H9 (cell line): ENCODE results near the gene KIF26A. TPM values are rescaled to one million over a fixed set of nuclear protein-coding genes. Genes with fewer than 3 reads are reported as not detected.

ENCODE experiments used
- DNase-seq: peaks from one replicate; pipeline ENCODE4 v3.0.0-alpha.2; 2017
- H2AFZ ChIP-seq: one replicate; pipeline ENCODE4 v1.6.1; 2013; ENCODE audit warnings: mild to moderate bottlenecking, low read length, control low read depth, moderate library complexity
- H2AK5ac ChIP-seq: 2 replicates; pipeline ENCODE4 v1.6.1; 2013; ENCODE audit warnings: low read length, control low read depth, mixed read lengths; ENCODE audit not compliant: insufficient read length
- H2BK120ac ChIP-seq: one replicate; pipeline ENCODE4 v1.6.1; 2013; ENCODE audit warnings: low read depth, mild to moderate bottlenecking, low read length, control low read depth, inconsistent platforms; ENCODE audit not compliant: poor library complexity, severe bottlenecking
- H2BK12ac ChIP-seq: 2 replicates; pipeline ENCODE4 v1.6.1; 2013; ENCODE audit warnings: low read length, control low read depth, mixed read lengths, low read depth; ENCODE audit not compliant: insufficient read length
- H2BK15ac ChIP-seq: 2 replicates; pipeline ENCODE4 v1.6.1; 2013; ENCODE audit warnings: low read depth, low read length, control low read depth
- H2BK20ac ChIP-seq: one replicate; pipeline ENCODE4 v1.6.1; 2013; ENCODE audit warnings: low read depth, mild to moderate bottlenecking, low read length, control low read depth, inconsistent platforms; ENCODE audit not compliant: poor library complexity, severe bottlenecking
- H2BK5ac ChIP-seq: 2 replicates; pipeline ENCODE4 v1.6.1; 2013; ENCODE audit warnings: low read length, control low read depth, mixed read lengths; ENCODE audit not compliant: insufficient read length
- H3K14ac ChIP-seq: 2 replicates; pipeline ENCODE4 v1.6.1; 2013; ENCODE audit warnings: low read length, control low read depth; ENCODE audit not compliant: insufficient read depth
- H3K18ac ChIP-seq: 2 replicates; pipeline ENCODE4 v1.6.1; 2013; ENCODE audit warnings: low read depth, mild to moderate bottlenecking, mixed read lengths, low read length, control low read depth; ENCODE audit not compliant: insufficient read length
- H3K23ac ChIP-seq: 2 replicates; pipeline ENCODE4 v1.6.1; 2013; ENCODE audit warnings: low read length, control low read depth, mixed read lengths, low read depth; ENCODE audit not compliant: insufficient read length
- H3K23me2 ChIP-seq: 2 replicates; pipeline ENCODE4 v1.6.1; 2013; ENCODE audit warnings: low read depth, mild to moderate bottlenecking, mixed read lengths, low read length, control low read depth; ENCODE audit not compliant: insufficient read length, poor library complexity, severe bottlenecking
- H3K27ac ChIP-seq: 2 replicates; pipeline ENCODE4 v1.5.1; 2013; ENCODE audit warnings: low read length, control low read depth, mixed read lengths, low read depth; ENCODE audit not compliant: insufficient read length
- H3K27me3 ChIP-seq: 2 replicates; pipeline ENCODE4 v1.6.1; 2013; ENCODE audit warnings: low read length, control low read depth, inconsistent platforms; ENCODE audit not compliant: insufficient read depth
- H3K4ac ChIP-seq: 2 replicates; pipeline ENCODE4 v1.6.1; 2013; ENCODE audit warnings: low read depth, mild to moderate bottlenecking, control low read depth, inconsistent platforms, low read length, moderate library complexity
- H3K4me1 ChIP-seq: 2 replicates; pipeline ENCODE4 v1.6.1; 2013; ENCODE audit warnings: low read length, control low read depth, inconsistent platforms; ENCODE audit not compliant: insufficient read depth
- H3K4me2 ChIP-seq: 2 replicates; pipeline ENCODE4 v1.6.1; 2013; ENCODE audit warnings: low read length, control low read depth, mixed read lengths; ENCODE audit not compliant: insufficient read length, insufficient read depth
- H3K56ac ChIP-seq: 2 replicates; pipeline ENCODE4 v1.6.1; 2013; ENCODE audit warnings: low read depth, mild to moderate bottlenecking, mixed read lengths, low read length, control low read depth; ENCODE audit not compliant: insufficient read length
- H3K79me1 ChIP-seq: 2 replicates; pipeline ENCODE4 v1.6.1; 2013; ENCODE audit warnings: low read depth, mild to moderate bottlenecking, moderate library complexity, low read length, control low read depth, inconsistent platforms; ENCODE audit not compliant: insufficient read depth, poor library complexity, severe bottlenecking
- H3K79me2 ChIP-seq: 2 replicates; pipeline ENCODE4 v1.6.1; 2013; ENCODE audit warnings: low read length, control low read depth, inconsistent platforms; ENCODE audit not compliant: insufficient read depth
- H3K9ac ChIP-seq: 2 replicates; pipeline ENCODE4 v1.6.1; 2013; ENCODE audit warnings: low read length, control low read depth, mixed read lengths; ENCODE audit not compliant: insufficient read length; ENCODE audit errors: extremely low read depth
- H3K9me3 ChIP-seq: one replicate; pipeline ENCODE4 v1.6.1; 2013; ENCODE audit warnings: low read depth, low read length, inconsistent platforms; ENCODE audit not compliant: control insufficient read depth
- H3T11ph ChIP-seq: one replicate; pipeline ENCODE4 v1.6.1; 2013; ENCODE audit warnings: mild to moderate bottlenecking, low read length, control low read depth, inconsistent platforms
- H4K20me1 ChIP-seq: one replicate; pipeline ENCODE4 v1.6.1; 2013; ENCODE audit not compliant: control insufficient read depth, insufficient read length, insufficient read depth
- H4K5ac ChIP-seq: 2 replicates; pipeline ENCODE4 v1.6.1; 2013; ENCODE audit warnings: low read depth, mild to moderate bottlenecking, mixed read lengths, low read length, control low read depth; ENCODE audit not compliant: insufficient read length
- H4K8ac ChIP-seq: replicated peaks from 2 replicates; pipeline ENCODE4 v1.6.1; 2013; ENCODE audit warnings: low read length, control low read depth, mixed read lengths, low read depth; ENCODE audit not compliant: insufficient read length
- H4K91ac ChIP-seq: 2 replicates; pipeline ENCODE4 v1.6.1; 2013; ENCODE audit warnings: low read depth, mild to moderate bottlenecking, moderate library complexity, mixed read lengths, low read length, control low read depth; ENCODE audit not compliant: insufficient read length
- H3K27ac Mint-ChIP-seq, 3 experiments: 2 replicates in 2 of 3; 3 replicates in 1 of 3; pipeline ENCODE4 v1.8.0; 2020 to 2021; ENCODE audit warnings: mixed read lengths in 3 of 3, mild to moderate bottlenecking in 1 of 3, moderate library complexity in 1 of 3
- H3K27me3 Mint-ChIP-seq: 2 replicates; pipeline ENCODE4 v1.8.0; 2021; ENCODE audit warnings: low read depth, mild to moderate bottlenecking, moderate library complexity, mixed read lengths
- H3K36me3 Mint-ChIP-seq, 3 experiments: 2 replicates in 2 of 3; 3 replicates in 1 of 3; pipeline ENCODE4 v1.8.0; 2020 to 2021; ENCODE audit warnings: low read depth in 3 of 3, mixed read lengths in 3 of 3; ENCODE audit not compliant: insufficient read depth in 1 of 3
- H3K4me1 Mint-ChIP-seq, 2 experiments: 2 replicates each; pipeline ENCODE4 v1.8.0; 2020; ENCODE audit warnings: mixed read lengths in 2 of 2
- H3K4me3 Mint-ChIP-seq, 2 experiments: 2 replicates in 1 of 2; 3 replicates in 1 of 2; pipeline ENCODE4 v1.8.0; 2020 to 2021; ENCODE audit warnings: mild to moderate bottlenecking in 2 of 2, mixed read lengths in 2 of 2, moderate library complexity in 1 of 2
- H3K9me3 Mint-ChIP-seq, 2 experiments: 2 replicates in 1 of 2; 3 replicates in 1 of 2; pipeline ENCODE4 v1.8.0; 2020; ENCODE audit warnings: mild to moderate bottlenecking in 2 of 2, mixed read lengths in 2 of 2, moderate library complexity in 1 of 2
- CTCF ChIP-seq: fragments of 200-600 bp; sonication (generic); conservative IDR thresholded peaks from 3 replicates; pipeline ENCODE4 v1.8.0; 2021; ENCODE audit warnings: antibody characterized with exemption, mild to moderate bottlenecking
- WGBS: extraction: QIAGEN DNeasy Blood & Tissue Kit; methylation state at CpG from one replicate; pipeline ENCODE4 v1.1.7; 2013; ENCODE audit warnings: missing lambda C conversion rate, low lambda C conversion rate, mixed read lengths; ENCODE audit not compliant: insufficient read length; ENCODE audit errors: extremely low coverage; 5-methylcytosine and 5-hydroxymethylcytosine counted together
- total RNA-seq: library from RNA; stranded (reverse); gene quantifications from 2 replicates; pipeline ENCODE4 v1.2.1, GENCODE V29; 2021

KIF26A gene
- total RNA-seq, 1 experiment from 2014 or later: 44.2 TPM

DNA sequence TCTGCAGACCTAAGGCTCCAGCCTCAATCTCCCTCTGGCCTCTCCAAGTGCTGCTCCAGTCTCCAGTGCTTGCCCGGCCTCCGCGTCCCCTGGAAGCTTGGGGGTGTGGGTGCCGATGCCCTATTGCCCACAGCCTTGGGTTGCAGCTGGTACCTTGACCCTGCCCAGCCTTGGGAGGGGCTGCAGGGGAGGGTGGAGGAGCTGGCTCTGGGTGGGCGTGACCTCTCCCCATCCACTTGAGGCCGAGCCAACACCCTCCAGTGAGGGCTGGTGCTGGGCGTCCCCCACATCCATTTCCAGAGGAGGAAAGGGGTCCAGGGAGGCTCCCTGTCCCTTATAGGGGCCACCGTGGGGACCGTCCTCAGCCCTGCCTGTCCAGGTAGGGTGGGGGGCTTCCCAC lies 24.1 kb downstream of the KIF26A start:
- DNase-seq: no peak
- H2BK12ac ChIP-seq: no peak overlapping the region
- no peaks in the 10 kb centered on the region for H3K23me2 ChIP-seq
- H4K91ac ChIP-seq: no peak overlapping the region
- H3K79me2 ChIP-seq: no peaks in the 10 kb centered on the region; the same call in 1 of the 2 replicates
- H3K27me3 ChIP-seq: no peaks in the 10 kb centered on the region
- H2BK120ac ChIP-seq: no peak overlapping the region
- no peak overlapping the region for H2BK20ac ChIP-seq
- H3K36me3 Mint-ChIP-seq: peaks cover 0 to 2% (median 0%) of the 10 kb centered on the region in 3 experiments; a peak in 2 of 7 replicates
- no peak overlapping the region for H3K14ac ChIP-seq
- no peak overlapping the region for H3K18ac ChIP-seq
- H3K4me1 ChIP-seq: no peaks in the 10 kb centered on the region
- H3K9ac ChIP-seq: no peak overlapping the region
- no peak overlapping the region for H3K4me3 Mint-ChIP-seq
- no peak for TF ChIP-seq CTCF
- no peaks in the 10 kb centered on the region for H3K9me3 Mint-ChIP-seq
- H3K56ac ChIP-seq: no peak overlapping the region
- no CpG with 5 or more reads among the region's 9 CpGs for WGBS
- H3K27ac ChIP-seq: no peak overlapping the region
- no peak overlapping the region for H3K27ac Mint-ChIP-seq
- no peak overlapping the region for H2AK5ac ChIP-seq
- no peaks in the 10 kb centered on the region for H3K27me3 Mint-ChIP-seq
- no peaks in the 10 kb centered on the region for H3K79me1 ChIP-seq
- H3T11ph ChIP-seq: no peak overlapping the region
- no peak overlapping the region for H3K4ac ChIP-seq
- H4K5ac ChIP-seq: no peak overlapping the region
- H4K8ac ChIP-seq: no peak overlapping the region
- no peaks in the 10 kb centered on the region for H3K9me3 ChIP-seq
- no peak overlapping the region for H2BK15ac ChIP-seq
- no peaks in the 10 kb centered on the region for H4K20me1 ChIP-seq
- H2BK5ac ChIP-seq: no peak overlapping the region
- no peaks in the 10 kb centered on the region for H3K4me1 Mint-ChIP-seq
- no peak overlapping the region for H3K4me2 ChIP-seq
- H2AFZ ChIP-seq: no peak overlapping the region
- H3K23ac ChIP-seq: no peak overlapping the region
